ENCODE measurements around the gene SLC26A2.

- TF ChIP-seq CTCF (conservative IDR thresholded peaks at IDR 0.05; ENCODE audit: low read depth, low read length) (no peak), EZH2 (IDR thresholded peaks at IDR 0.05; ENCODE audit: low read length, unreplicated experiment) (no peak)
Measured at GRCh38 chr5:149969181-149969930, 8.8 kb downstream of the SLC26A2 start.

Data from PC-3 (cell line).